Esophagus (tissue), 2 donors: ENCODE measurements around the gene FGF1. TPM values are rescaled to one million over a fixed set of nuclear protein-coding genes. Genes with fewer than 3 reads are reported as not detected.

Experiments used
- H3K27ac ChIP-seq, 2 donors: one replicate each; pipeline ENCODE4 v1.5.1; 2013; ENCODE audit warnings: low read depth in 2 of 2, mild to moderate bottlenecking in 2 of 2, inconsistent platforms in 1 of 2, low read length in 1 of 2, moderate library complexity in 1 of 2
- H3K27me3 ChIP-seq, 2 donors: one replicate each; pipeline ENCODE4 v1.6.1; 2013; ENCODE audit warnings: low read length in 2 of 2, control low read depth in 1 of 2, mild to moderate bottlenecking in 1 of 2; ENCODE audit not compliant: insufficient read depth in 2 of 2, control insufficient read depth in 1 of 2
- H3K36me3 ChIP-seq, 2 donors: one replicate each; pipeline ENCODE4 v1.6.1; 2013; ENCODE audit warnings: low read length in 1 of 2; ENCODE audit not compliant: control insufficient read depth in 2 of 2, insufficient read depth in 2 of 2
- H3K4me1 ChIP-seq, 2 donors: one replicate each; pipeline ENCODE4 v1.6.1; 2013; ENCODE audit warnings: low read length in 1 of 2; ENCODE audit not compliant: control insufficient read depth in 2 of 2, insufficient read depth in 2 of 2
- H3K4me3 ChIP-seq, 2 donors: one replicate each; pipeline ENCODE4 v1.5.1; 2013; ENCODE audit warnings: low read length in 2 of 2, mild to moderate bottlenecking in 2 of 2, low read depth in 1 of 2, moderate library complexity in 1 of 2
- H3K9me3 ChIP-seq, 2 donors: one replicate each; pipeline ENCODE4 v1.6.1; 2013; ENCODE audit warnings: mild to moderate bottlenecking in 2 of 2, low read depth in 1 of 2, low read length in 1 of 2, moderate library complexity in 1 of 2; ENCODE audit not compliant: control insufficient read depth in 2 of 2, insufficient read depth in 1 of 2
- WGBS, 2 donors: extraction: QIAGEN DNeasy Blood & Tissue Kit; methylation state at CpG; one replicate each; pipeline ENCODE4 v1.1.7; 2013; 5-methylcytosine and 5-hydroxymethylcytosine counted together
- polyA plus RNA-seq, 2 donors: library from polyadenylated mRNA; stranded (reverse); fragments of 200-250 nt; gene quantifications; one replicate each; pipeline ENCODE4 v1.2.3, GENCODE V29; 2013
- donor health status: healthy with polysubstance abuse.
- donor health status: Bipolar disorder and iron deficiency.

FGF1 gene
- polyA plus RNA-seq, 2 donors = 0.56 to 0.57 TPM

DNA sequence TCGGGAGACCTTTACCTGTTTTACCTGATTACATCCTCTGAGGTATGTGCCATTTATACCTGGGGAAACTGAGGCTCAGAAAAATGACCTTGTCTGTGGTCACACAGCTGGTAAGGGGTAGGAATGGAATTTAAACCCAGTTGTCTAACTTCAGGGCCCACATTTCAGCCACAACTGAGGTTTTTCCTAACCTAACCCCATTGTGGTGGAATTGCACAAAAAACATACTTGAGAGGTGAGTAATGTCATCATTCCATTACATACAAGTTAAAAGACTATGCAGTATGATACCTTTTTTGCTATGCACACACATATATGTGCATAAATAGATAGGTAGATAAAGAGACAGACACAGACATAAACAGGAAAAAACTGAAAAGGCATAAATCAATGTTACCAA, 14.1 kb downstream of the FGF1 start:
- Histone ChIP-seq H3K9me3 (no peaks in the 10 kb centered on the region), H3K27me3 (no peaks in the 10 kb centered on the region), H3K27ac (no peak overlapping the region), H3K36me3 (no peaks in the 10 kb centered on the region), H3K4me1 (peaks cover 0 to 9% of the 10 kb centered on the region in 2 donors), H3K4me3 (no peak overlapping the region)
- 75 to 83% methylated on average over 1 of the region's 1 CpG for WGBS, 2 donors

DNA sequence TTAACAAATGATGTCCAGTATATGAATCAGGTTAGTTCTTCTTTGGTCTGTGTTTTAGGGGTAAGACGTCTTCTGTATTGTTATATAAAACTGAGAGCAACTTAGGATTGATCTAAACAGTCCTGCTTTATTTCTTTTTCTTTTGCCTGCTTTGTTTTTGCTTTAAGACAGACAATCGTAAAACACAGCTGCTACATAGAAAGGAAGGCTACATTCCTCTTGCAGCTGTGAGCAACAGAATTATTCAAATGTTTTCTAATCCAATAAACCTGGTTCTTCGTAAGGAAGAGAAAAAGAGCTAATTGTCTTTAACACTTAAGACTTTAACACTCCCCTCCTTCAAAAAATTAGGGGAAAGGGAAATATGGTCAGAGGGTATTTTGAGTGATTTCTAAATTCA, 14.6 kb downstream of the FGF1 start:
- no peak overlapping the region for H3K27ac ChIP-seq
- H3K4me3 ChIP-seq = no peak overlapping the region
- peaks cover 0 to 9% of the 10 kb centered on the region in 2 donors for H3K4me1 ChIP-seq
- no peaks in the 10 kb centered on the region for H3K36me3 ChIP-seq
- 65 to 67% methylated on average over 3 of the region's 3 CpGs for WGBS, 2 donors
- no peaks in the 10 kb centered on the region for H3K27me3 ChIP-seq
- H3K9me3 ChIP-seq = no peaks in the 10 kb centered on the region

DNA sequence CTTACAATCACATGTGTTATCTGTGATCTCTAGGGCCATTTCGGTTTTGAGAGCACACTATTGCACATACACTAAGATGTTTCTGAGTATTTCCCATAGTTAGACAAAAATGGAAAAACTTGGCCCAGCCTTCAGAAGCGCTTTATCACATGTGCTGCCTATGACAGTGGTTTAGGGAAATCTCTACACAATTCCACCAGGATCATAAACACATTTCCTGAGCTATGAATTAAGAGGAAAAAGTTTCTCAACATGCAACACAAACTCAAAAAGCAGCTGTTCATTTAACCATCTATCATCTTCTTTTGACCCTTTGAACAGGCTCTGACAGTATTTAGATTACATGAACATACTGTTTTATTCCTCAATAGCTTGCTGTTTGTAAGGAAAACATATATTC, 15.1 kb downstream of the FGF1 start:
- H3K36me3 ChIP-seq = no peaks in the 10 kb centered on the region
- H3K9me3 ChIP-seq = no peaks in the 10 kb centered on the region
- WGBS, 2 donors = 79 to 80% methylated on average over 2 of the region's 2 CpGs
- H3K27ac ChIP-seq = no peak overlapping the region
- H3K27me3 ChIP-seq = no peaks in the 10 kb centered on the region
- H3K4me1 ChIP-seq = peaks cover 0 to 9% of the 10 kb centered on the region in 2 donors
- no peak overlapping the region for H3K4me3 ChIP-seq

DNA sequence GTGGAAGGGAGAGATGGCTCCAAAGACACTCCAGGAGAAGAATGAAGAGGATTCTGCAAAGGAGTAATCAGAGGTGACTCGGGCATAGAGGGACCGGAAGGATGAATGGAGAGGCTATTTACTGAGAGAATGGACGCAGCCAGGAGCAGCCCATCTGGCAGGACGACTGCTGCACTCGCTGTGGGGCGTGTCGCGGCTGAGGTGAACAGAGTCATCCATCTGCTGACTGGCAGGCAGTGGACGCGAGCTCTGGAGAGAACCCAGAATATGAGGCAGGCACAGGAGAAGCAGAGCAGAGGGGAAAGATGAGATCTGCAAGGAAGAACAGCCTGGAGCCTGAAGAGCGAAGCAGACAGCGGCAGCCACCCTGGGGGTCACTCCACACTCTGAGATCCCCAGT, 16.4 kb downstream of the FGF1 start:
- Histone ChIP-seq H3K27ac (no peak overlapping the region), H3K36me3 (no peaks in the 10 kb centered on the region), H3K4me1 (peaks cover 0 to 9% of the 10 kb centered on the region in 2 donors), H3K4me3 (no peak overlapping the region), H3K9me3 (no peaks in the 10 kb centered on the region), H3K27me3 (no peaks in the 10 kb centered on the region)
- WGBS, 2 donors = 57 to 66% methylated on average over 12 of the region's 12 CpGs

DNA sequence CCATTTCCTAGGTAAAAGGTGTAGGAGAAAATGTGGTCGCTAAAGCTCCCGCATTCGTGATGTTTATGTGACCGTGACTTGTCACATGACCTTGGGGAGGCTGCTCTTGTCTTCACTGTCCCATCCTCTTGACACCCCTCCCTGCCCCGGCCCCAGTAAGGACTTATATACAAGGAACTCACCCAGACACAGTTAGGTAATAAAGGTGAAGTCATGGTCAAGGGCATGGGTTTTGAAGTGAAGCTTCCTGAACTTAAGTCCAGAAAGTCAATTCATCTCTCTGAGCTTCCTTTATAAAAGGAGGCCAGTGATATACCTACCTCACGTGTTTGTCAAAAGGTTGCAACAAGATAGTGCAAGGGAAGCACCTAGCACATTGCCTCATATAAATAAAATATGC, 17.6 kb downstream of the FGF1 start:
- WGBS, 2 donors = 64 to 71% methylated on average over 6 of the region's 6 CpGs
- no peaks in the 10 kb centered on the region for H3K27me3 ChIP-seq

DNA sequence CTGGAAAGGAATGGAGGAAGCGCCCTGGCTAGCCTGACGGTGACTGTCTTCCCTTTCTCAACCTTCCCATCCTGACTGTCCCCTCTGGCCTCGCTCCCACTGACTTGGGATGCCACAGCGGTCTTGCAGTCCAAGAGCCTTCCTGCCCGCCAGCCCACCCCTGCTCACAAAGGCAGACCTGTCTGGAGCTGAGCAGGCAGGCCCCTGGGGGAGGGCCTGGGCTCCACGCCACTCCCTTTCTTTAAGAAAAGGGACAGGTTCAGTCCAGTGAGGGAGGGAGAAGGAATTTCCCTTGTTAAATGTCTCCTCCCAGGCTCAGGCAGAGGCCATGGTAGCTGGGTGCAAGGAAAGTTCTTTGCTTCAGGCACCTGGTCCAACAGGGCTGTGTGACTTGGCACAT, 18.1 kb downstream of the FGF1 start:
- Histone ChIP-seq H3K9me3 (no peaks in the 10 kb centered on the region), H3K27me3 (no peaks in the 10 kb centered on the region), H3K36me3 (no peaks in the 10 kb centered on the region), H3K4me3 (no peak overlapping the region), H3K27ac (no peak overlapping the region), H3K4me1 (peaks cover 0 to 9% of the 10 kb centered on the region in 2 donors)
- WGBS, 2 donors = 62 to 70% methylated on average over 6 of the region's 6 CpGs

More for the DNA sequence above, 17.6 kb downstream of the FGF1 start:
- Histone ChIP-seq H3K9me3 (no peaks in the 10 kb centered on the region), H3K36me3 (no peaks in the 10 kb centered on the region), H3K4me3 (no peak overlapping the region), H3K27ac (no peak overlapping the region), H3K4me1 (peaks cover 0 to 9% of the 10 kb centered on the region in 2 donors)

DNA sequence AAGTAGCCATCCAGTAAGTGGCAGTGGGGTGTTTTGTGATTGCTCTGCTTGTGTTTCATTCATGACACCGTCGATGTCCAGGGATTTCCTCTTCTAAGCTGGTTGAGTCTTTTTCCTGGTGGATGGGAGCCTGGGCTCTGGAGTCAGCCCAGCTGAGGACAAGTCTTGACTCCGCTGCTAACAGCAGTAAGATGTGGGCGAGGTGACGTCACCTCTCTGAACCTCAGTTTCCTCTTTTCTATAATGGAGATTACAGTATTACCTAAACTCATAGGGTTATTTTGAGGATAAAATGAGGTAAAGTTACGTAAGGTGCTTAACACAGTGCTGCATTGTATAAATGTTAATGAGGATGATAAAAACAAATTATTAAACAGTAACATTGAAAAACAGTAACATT, 21.3 kb downstream of the FGF1 start:
- Histone ChIP-seq H3K4me3 (no peak overlapping the region), H3K27me3 (no peaks in the 10 kb centered on the region), H3K36me3 (no peaks in the 10 kb centered on the region), H3K4me1 (peaks cover 0 to 5% of the 10 kb centered on the region in 2 donors), H3K27ac (no peak overlapping the region), H3K9me3 (peaks cover 0 to 3% of the 10 kb centered on the region in 2 donors)
- WGBS, 2 donors = 84 to 89% methylated on average over 6 of the region's 6 CpGs

DNA sequence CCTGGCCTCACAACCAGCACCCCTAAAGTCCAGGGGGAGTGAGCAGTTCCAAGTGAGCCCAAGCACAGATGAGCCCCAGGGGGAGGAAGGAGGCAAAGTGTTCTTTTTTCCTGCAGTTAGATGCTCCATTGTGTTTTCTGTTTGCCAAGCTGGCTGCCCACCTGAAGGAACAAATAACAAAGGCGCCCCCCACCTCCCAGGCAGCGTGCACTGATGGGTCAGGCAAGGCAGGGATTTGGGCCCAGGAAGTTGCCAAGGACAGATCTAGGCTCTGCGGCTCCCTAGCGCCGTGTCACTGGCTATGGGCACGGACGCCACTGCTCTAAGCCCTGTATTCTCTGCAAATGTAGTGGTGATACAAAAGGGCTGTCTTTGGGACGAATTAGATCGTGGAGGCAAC, 21.8 kb downstream of the FGF1 start:
- Histone ChIP-seq H3K27me3 (no peaks in the 10 kb centered on the region), H3K36me3 (no peaks in the 10 kb centered on the region), H3K9me3 (peaks cover 0 to 3% of the 10 kb centered on the region in 2 donors), H3K27ac (no peak overlapping the region), H3K4me1 (peaks cover 0 to 4% of the 10 kb centered on the region in 2 donors), H3K4me3 (no peak overlapping the region)
- 90 to 91% methylated on average over 9 of the region's 9 CpGs for WGBS, 2 donors

DNA sequence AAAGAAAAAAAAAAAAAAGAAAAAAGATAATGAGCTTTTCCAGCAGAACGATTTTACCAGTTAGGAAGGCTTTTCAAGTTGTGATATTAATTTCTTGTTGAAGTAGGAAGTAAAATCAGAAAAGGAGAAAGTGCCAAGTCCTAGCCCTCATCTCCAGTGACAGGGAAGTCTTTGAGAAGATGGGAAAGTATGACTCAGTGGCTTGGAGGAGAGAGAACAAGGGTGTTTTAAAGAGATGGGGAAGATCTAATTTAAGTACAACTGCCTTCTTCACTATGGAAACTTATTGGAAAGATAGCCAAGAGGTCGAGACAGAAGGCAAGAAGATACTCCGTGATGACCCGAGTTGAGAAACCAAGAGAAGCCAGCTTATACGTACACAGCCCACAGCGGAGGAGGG, 22.6 kb downstream of the FGF1 start:
- Histone ChIP-seq H3K27me3 (no peaks in the 10 kb centered on the region), H3K4me3 (no peak overlapping the region), H3K27ac (no peak overlapping the region), H3K36me3 (no peaks in the 10 kb centered on the region), H3K4me1 (peaks cover 0 to 4% of the 10 kb centered on the region in 2 donors), H3K9me3 (peaks cover 0 to 3% of the 10 kb centered on the region in 2 donors)
- 77 to 78% methylated on average over 6 of the region's 6 CpGs for WGBS, 2 donors

DNA sequence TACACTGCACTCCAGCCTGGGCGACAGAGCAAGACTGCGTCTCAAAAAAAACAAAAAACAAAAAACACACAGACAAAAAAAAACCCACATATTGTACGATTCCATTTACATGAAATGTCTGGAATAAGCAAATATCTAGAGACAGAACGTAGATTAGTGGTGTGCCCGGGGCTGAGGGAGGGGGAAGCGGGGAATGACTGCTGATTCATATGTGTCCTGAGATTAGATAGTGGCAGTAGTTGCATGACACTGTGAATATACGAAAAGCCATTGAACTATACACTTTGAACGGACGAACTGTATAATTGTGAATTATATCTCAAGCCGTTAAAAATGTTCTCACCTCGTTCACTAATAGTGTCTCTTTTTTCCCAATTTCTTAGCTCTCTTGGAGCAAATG, 23.9 kb downstream of the FGF1 start:
- H3K36me3 ChIP-seq = no peaks in the 10 kb centered on the region
- 84 to 92% methylated on average over 11 of the region's 11 CpGs for WGBS, 2 donors
- no peaks in the 10 kb centered on the region for H3K27me3 ChIP-seq
- H3K4me3 ChIP-seq = no peak overlapping the region
- H3K9me3 ChIP-seq = peaks cover 0 to 3% of the 10 kb centered on the region in 2 donors
- H3K4me1 ChIP-seq = no peaks in the 10 kb centered on the region
- H3K27ac ChIP-seq = no peak overlapping the region
